NCI-H748 treated with DMSO at 0.1 percent for 48 hours (cell line): ENCODE results near the gene TMEM91.

Experiments used
- DNase-seq: peaks from one replicate; lab custom pipeline; 2025; lab: John Stamatoyannopoulos, UW

The TMEM91 gene

GRCh38 chr19:41411100-41411967 lies 35.0 kb downstream of the TMEM91 start:
- DNase-seq, result no peak

- no peak for DNase-seq
Measured at GRCh38 chr19:41411968-41412265, 35.6 kb downstream of the TMEM91 start.

GRCh38 chr19:41412953-41413352 lies 36.6 kb downstream of the TMEM91 start:
- no peak for DNase-seq

GRCh38 chr19:41413947-41414346 lies 37.6 kb downstream of the TMEM91 start:
- no peak for DNase-seq

GRCh38 chr19:41414461-41414860 lies 38.1 kb downstream of the TMEM91 start:
- DNase-seq, result no peak

GRCh38 chr19:41415154-41415571 lies 38.8 kb downstream of the TMEM91 start:
- no peak for DNase-seq

GRCh38 chr19:41416194-41416674 lies 39.9 kb downstream of the TMEM91 start:
- DNase-seq, result no peak

GRCh38 chr19:41420101-41420880 lies 44.0 kb downstream of the TMEM91 start:
- no peak for DNase-seq

GRCh38 chr19:41421314-41421713 lies 45.0 kb downstream of the TMEM91 start:
- peak; percentile 87 for DNase-seq

GRCh38 chr19:41421973-41422372 lies 45.6 kb downstream of the TMEM91 start:
- no peak for DNase-seq

- DNase-seq, result no peak
Measured at GRCh38 chr19:41422456-41422855, 46.1 kb downstream of the TMEM91 start.

GRCh38 chr19:41422955-41423354 lies 46.6 kb downstream of the TMEM91 start:
- DNase-seq, result no peak

- DNase-seq, result no peak
Measured at GRCh38 chr19:41424335-41425173, 48.2 kb downstream of the TMEM91 start.

- DNase-seq, result no peak
Measured at GRCh38 chr19:41425174-41426115, 49.1 kb downstream of the TMEM91 start.

GRCh38 chr19:41426116-41426841 lies 49.9 kb downstream of the TMEM91 start:
- DNase-seq, result no peak

GRCh38 chr19:41426952-41427646 lies 50.8 kb downstream of the TMEM91 start, which contains the start of gene B3GNT8:
Gene B3GNT8, minus strand, starts transcription at chr19:41427374. Its CDS starts 596 bp downstream, at chr19:41426778.
- DNase-seq, result peak; percentile 18

- no peak for DNase-seq
Measured at GRCh38 chr19:41427647-41428480, 51.5 kb downstream of the TMEM91 start.

- DNase-seq, result no peak
Measured at GRCh38 chr19:41428481-41428859, 52.1 kb downstream of the TMEM91 start.

- no peak for DNase-seq
Measured at GRCh38 chr19:41430922-41431321, 54.6 kb downstream of the TMEM91 start.
